HFFc6 (cell line): ENCODE results near the gene GPR17. TPM values are rescaled to one million over a fixed set of nuclear protein-coding genes. Genes with fewer than 3 reads are reported as not detected.

ENCODE experiments used
- DNase-seq: peaks from one replicate; pipeline ENCODE4 v3.0.0-alpha.2; 2018
- H3K27ac Mint-ChIP-seq: 2 replicates; pipeline ENCODE4 v1.8.0; 2020; ENCODE audit warnings: mild to moderate bottlenecking, mixed read lengths
- H3K27me3 Mint-ChIP-seq: 2 replicates; pipeline ENCODE4 v1.8.0; 2021; ENCODE audit warnings: mild to moderate bottlenecking, moderate library complexity, mixed read lengths; ENCODE audit not compliant: insufficient read depth
- H3K36me3 Mint-ChIP-seq: 2 replicates; pipeline ENCODE4 v1.8.0; 2021; ENCODE audit warnings: low read depth, mixed read lengths
- H3K4me1 Mint-ChIP-seq: 2 replicates; pipeline ENCODE4 v1.8.0; 2020; ENCODE audit warnings: low read depth, mixed read lengths
- H3K4me3 Mint-ChIP-seq: 2 replicates; pipeline ENCODE4 v1.8.0; 2020; ENCODE audit warnings: mild to moderate bottlenecking, moderate library complexity, mixed read lengths
- H3K9me3 Mint-ChIP-seq: 2 replicates; pipeline ENCODE4 v1.8.0; 2020; ENCODE audit warnings: mild to moderate bottlenecking, mixed read lengths
- total RNA-seq, 6 experiments: library from RNA; stranded (reverse); fragmentation: NEBNext Ultra II Directional; extraction: Animal tissue kit (Norgen Biotek cat#: 25700); gene quantifications; 2 replicates in 1 of 6; 3 replicates in 5 of 6; pipeline ENCODE4 v1.2.3, GENCODE V29; 2021
- TF ChIP-seq, protein P1 (sequence below): fragments of 200-600 bp; sonication (generic); IDR thresholded peaks from 2 replicates; pipeline ENCODE4 v1.5.0; 2021; ENCODE audit warnings: antibody characterized with exemption, mild to moderate bottlenecking

Gene GPR17
- total RNA-seq, 6 experiments from 2014 or later: not detected

DNA sequence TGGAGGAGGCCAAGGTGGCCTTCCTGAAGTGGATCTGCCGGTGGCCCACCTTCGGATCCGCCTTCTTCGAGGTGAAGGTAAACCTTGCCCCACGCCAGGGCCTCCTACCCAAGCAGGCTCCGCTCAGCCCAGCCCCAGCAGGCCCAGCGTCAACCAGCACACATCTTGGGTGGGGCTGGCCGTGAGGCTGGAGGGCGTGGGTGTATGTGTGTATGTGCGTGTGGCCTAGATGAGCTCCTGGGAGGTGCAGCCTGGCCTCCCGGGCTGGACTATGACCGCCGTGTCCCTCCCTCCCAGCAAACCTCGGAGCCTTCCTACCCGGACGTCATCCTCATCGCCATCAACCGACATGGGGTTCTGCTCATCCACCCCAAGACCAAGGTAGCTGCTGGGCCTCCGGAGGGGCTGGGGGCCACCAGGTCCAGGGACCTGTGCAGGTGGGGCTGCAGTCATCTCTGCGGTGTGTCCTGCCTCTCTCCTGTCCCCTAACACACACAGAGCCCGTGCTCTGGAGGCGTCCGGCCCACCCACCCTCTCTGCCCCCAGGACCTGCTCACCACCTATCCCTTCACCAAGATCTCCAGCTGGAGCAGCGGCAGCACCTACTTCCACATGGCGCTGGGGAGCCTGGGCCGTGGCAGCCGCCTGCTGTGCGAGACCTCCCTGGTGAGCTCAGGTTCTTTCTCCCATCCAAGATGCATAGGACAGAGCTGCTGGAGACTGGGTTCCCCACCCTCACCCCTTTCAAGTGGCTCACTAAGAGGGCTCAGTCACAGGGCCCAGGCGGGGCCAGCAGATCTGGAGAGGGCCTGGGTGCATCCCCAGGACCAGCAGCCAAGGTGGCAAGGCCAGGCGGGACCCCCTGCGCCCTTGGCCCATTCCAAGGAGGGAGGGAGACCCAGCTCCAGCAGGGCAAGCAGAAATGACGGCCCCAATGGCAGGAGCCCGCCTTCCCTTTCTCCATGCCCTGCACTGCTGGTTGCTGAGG lies 9.4 kb upstream of the GPR17 start:
- H3K4me3 Mint-ChIP-seq: no peak overlapping the region
- H3K27me3 Mint-ChIP-seq: peaks cover 9% of the 10 kb centered on the region; the same call in 1 of the 2 replicates
- H3K27ac Mint-ChIP-seq: peak overlapping the region; percentile 24; the same call in 1 of the 2 replicates
- H3K9me3 Mint-ChIP-seq: no peaks in the 10 kb centered on the region
- TF ChIP-seq, protein P1, sequence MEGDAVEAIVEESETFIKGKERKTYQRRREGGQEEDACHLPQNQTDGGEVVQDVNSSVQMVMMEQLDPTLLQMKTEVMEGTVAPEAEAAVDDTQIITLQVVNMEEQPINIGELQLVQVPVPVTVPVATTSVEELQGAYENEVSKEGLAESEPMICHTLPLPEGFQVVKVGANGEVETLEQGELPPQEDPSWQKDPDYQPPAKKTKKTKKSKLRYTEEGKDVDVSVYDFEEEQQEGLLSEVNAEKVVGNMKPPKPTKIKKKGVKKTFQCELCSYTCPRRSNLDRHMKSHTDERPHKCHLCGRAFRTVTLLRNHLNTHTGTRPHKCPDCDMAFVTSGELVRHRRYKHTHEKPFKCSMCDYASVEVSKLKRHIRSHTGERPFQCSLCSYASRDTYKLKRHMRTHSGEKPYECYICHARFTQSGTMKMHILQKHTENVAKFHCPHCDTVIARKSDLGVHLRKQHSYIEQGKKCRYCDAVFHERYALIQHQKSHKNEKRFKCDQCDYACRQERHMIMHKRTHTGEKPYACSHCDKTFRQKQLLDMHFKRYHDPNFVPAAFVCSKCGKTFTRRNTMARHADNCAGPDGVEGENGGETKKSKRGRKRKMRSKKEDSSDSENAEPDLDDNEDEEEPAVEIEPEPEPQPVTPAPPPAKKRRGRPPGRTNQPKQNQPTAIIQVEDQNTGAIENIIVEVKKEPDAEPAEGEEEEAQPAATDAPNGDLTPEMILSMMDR: no peak
- no peaks in the 10 kb centered on the region for H3K36me3 Mint-ChIP-seq
- DNase-seq: no peak
- H3K4me1 Mint-ChIP-seq: peaks cover 9% of the 10 kb centered on the region

DNA sequence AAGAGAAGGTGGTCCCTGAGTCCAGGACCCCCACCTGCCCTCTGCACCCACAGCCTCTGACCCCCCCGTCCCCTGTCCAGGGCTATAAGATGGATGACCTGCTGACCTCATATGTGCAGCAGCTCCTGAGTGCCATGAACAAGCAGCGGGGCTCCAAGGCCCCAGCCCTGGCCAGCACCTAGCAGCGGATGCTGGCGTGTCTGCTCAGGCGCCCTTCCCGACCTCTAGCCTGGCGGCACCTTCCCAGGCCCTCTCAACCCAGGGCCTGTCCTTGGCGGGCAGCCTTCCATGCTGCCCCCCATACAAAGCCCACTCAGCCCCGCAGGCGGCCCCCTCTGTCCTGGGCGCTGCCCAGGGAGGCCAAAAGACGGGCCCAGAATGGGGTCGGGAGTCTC lies 8.7 kb upstream of the GPR17 start:
- Mint-ChIP-seq H3K36me3 (no peaks in the 10 kb centered on the region), H3K27ac (no peak overlapping the region), H3K4me3 (no peak overlapping the region), H3K9me3 (no peaks in the 10 kb centered on the region), H3K4me1 (peaks cover 9% of the 10 kb centered on the region), H3K27me3 (peaks cover 9% of the 10 kb centered on the region; the same call in 1 of the 2 replicates)
- TF ChIP-seq, protein P1: no peak
- no peak for DNase-seq

DNA sequence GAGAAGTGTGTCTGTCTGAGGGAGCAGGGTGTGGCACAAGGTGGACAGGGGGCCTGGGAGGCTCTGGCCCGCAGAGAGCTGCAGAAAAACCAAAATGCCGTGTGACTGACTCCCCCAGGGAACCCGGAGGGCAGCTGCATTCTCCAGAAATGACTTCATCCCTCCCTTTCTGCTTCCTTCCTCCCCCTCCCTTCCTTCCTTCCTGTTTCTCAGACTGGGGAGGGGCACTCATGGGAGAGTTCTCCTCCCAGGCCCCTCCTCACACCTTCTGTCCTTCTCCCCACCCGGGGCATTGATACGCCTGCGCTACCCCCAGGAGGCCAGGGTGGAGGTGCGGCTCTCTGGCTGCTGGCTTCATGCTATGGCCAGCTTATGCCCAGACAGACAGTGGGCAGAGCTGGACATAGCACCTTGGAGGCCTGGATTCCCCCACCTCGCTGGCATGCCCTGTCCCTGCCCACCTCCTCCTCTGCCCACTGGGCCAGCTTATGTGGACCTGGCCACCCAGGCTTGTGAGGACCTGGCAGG lies 8.2 kb upstream of the GPR17 start:
- Mint-ChIP-seq H3K27me3 (peaks cover 5% of the 10 kb centered on the region; the same call in 1 of the 2 replicates), H3K36me3 (no peaks in the 10 kb centered on the region), H3K4me3 (no peak overlapping the region), H3K27ac (peak overlapping the region; percentile 93), H3K4me1 (peaks cover 9% of the 10 kb centered on the region), H3K9me3 (no peaks in the 10 kb centered on the region)
- DNase-seq: peak; percentile 65
- TF ChIP-seq, protein P1: 0 out of 2 replicates have a peak, but pooled peaks have one; percentile 19

DNA sequence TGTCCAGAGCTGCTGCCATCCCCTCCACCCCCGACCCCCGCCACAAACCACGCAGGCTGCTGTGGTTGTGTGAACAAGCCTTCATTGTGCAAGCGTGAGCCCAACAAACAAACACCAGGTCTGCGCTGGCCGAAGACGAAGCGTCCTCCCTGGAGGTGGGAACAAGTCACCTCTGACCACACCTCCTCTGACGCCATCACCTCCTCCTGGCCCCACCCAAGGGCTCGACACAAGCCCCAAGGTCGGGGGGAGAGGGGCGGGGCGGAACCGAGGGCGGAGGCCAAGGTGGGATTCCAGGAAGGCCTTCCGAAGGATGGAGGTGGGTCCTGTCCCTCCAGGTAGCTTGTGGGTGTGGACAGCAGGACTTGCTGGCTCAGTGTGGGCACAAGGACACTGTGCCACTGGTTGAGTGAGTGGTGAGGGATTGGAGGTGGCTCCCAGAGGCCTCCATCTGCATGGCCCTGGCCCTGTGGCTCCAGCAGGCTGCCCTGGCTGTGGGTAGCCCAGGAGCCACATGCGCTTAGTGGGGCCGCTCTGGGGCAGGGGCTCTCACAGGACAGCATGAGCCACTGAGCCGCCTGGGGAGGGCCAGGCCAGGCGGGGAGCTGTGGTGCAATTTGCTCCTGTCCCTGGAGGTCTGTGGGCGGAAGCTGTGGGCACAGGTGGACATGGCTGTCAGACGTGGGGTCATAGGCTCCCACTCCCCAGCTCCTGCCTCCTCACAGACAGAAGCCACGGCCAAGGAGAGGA lies 7.4 kb upstream of the GPR17 start:
- H3K36me3 Mint-ChIP-seq: no peaks in the 10 kb centered on the region
- H3K4me1 Mint-ChIP-seq: peaks cover 9% of the 10 kb centered on the region
- DNase-seq: no peak
- TF ChIP-seq, protein P1: no peak
- no peaks in the 10 kb centered on the region for H3K9me3 Mint-ChIP-seq
- peak overlapping the region; percentile 93 for H3K27ac Mint-ChIP-seq
- peaks cover 6% of the 10 kb centered on the region for H3K27me3 Mint-ChIP-seq
- H3K4me3 Mint-ChIP-seq: no peak overlapping the region

DNA sequence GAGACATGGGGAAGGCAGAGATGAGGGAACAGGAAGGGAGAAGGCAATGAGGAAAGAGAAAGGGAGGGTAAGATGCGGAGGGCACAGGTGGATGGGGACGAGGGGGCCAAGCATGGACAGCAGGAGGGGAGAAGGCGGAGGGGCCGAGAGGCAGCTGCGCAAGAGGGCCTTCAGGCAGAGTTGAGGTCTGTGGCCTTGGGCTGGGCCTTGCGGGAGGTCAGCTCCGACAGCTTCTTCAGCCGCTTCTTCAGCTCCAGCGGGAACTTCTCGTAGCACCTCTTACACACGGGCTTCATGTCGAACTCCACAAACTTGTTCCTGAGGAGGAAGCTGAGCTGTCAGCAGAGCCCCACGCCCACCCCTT lies 6.9 kb upstream of the GPR17 start:
- TF ChIP-seq, protein P1: no peak
- H3K27me3 Mint-ChIP-seq: peaks cover 4% of the 10 kb centered on the region
- peak overlapping the region; percentile 93 for H3K27ac Mint-ChIP-seq
- no peaks in the 10 kb centered on the region for H3K36me3 Mint-ChIP-seq
- no peak overlapping the region for H3K4me3 Mint-ChIP-seq
- H3K9me3 Mint-ChIP-seq: no peaks in the 10 kb centered on the region
- DNase-seq: no peak
- H3K4me1 Mint-ChIP-seq: peaks cover 9% of the 10 kb centered on the region
